HG02588 (cell line): Measurements from ENCODE around the gene CPT1C.
"Not testable (repeated sequence)": the region's sequence is repeated elsewhere in the genome, so short reads cannot be mapped to it uniquely, and the experiment has no call there.

ENCODE experiments used
- ATAC-seq: cut with Tn5 transposase; IDR thresholded peaks from one replicate; pipeline ENCODE4 v1.9.1; 2021; ENCODE audit warnings: mild to moderate bottlenecking, moderate library complexity; ENCODE audit not compliant: unreplicated experiment

Gene CPT1C

GRCh38 chr19:49701271-49701786 lies 10.4 kb downstream of the CPT1C start:
- no peak for ATAC-seq

- ATAC-seq = no peak
Observed at GRCh38 chr19:49704888-49705642, 14.1 kb downstream of the CPT1C start.

- ATAC-seq = no peak
Observed at GRCh38 chr19:49705919-49706318, 15.0 kb downstream of the CPT1C start.

DNA sequence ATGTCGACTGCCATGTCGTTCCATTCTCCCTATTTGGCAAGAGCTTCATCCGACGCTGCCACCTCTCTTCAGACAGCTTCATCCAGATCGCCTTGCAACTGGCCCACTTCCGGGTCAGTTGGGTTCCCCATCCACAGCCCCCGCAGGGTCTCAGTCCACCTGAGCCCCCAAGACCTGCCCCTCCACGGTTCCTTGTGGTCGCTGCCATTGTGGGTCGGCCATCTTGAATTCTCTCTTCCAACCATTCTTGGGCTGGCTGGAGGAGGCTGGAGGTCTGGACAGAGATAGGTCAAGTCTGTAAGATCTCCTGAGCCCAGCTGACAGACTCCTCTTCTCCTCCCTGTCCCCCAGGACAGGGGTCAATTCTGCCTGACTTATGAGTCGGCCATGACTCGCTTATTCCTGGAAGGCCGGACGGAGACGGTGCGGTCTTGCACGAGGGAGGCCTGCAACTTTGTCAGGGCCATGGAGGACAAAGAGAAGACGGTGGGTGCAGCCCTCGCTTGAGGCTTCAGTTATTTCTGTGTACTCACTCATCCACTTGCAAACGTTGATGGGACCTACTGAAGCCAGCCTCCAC lies 19.5 kb downstream of the CPT1C start:
- ATAC-seq = no peak

DNA sequence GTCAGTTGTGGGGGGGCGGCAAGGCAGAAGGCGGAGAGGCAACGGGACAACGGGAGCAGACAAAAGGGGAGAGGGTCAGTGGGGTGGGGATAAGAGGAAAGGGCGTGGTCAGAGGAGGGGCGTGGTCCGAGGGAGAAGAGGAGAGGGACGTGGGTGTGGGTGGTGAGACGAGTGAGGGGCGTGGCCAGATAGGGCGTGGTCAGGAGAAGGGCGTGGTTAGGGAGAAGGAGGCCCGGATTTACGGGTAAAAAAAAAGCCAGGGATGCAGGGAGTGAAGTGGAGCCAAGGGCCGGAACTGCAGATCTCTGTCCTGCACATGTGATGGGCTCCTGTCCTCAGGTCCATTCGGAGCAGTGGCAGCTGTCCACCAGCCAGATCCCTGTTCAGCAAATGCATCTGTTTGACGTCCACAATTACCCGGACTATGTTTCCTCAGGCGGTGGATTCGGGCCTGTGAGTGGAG lies 21.5 kb downstream of the CPT1C start:
- ATAC-seq = no peak

- ATAC-seq = no peak
Observed at GRCh38 chr19:49713236-49713845, 22.4 kb downstream of the CPT1C start.

DNA sequence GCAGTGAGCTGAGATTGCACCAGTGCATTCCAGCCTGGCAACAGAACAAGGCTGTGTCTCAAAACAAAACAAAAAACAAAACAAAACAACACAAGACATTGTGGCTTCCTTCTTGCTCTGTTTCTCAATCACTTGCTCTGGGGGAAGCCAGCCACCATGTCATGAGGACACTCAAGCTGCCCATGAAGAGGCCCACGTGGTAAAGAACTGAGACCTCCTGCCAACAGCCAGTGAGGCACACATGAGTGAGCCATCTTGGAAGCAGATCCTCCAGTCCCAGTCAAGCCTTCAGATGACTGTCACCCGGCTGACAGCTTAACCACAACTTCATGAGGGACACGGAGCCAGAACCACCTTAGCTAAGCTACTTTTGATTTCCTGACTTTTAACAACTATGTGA lies 25.2 kb downstream of the CPT1C start:
- no peak for ATAC-seq

GRCh38 chr19:49718511-49718910 lies 27.6 kb downstream of the CPT1C start:
- ATAC-seq = no peak

- ATAC-seq = no peak
Observed at GRCh38 chr19:49718991-49719390, 28.1 kb downstream of the CPT1C start.

DNA sequence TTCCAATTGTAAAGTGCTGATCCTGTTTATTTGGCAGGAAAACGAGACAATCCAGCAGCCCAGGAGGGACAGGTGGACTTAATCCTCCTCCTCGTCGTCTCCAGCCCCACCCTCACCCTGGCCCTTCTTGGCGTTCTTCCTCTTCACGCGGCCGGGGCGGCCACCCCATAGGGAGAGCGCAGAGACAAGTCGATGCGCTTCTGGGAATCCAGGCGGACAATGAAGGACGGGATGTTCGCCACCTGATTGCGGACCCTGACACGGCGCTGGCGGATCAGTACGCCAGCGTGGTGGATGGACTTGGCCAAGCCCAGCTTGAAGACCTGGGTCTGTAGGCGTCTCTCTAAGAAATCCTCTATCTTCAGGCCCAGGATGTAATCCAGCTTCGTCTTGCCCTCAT lies 28.5 kb downstream of the CPT1C start:
- not testable (repeated sequence) for ATAC-seq

- ATAC-seq = no peak
Observed at GRCh38 chr19:49727217-49728030, 36.5 kb downstream of the CPT1C start.

DNA sequence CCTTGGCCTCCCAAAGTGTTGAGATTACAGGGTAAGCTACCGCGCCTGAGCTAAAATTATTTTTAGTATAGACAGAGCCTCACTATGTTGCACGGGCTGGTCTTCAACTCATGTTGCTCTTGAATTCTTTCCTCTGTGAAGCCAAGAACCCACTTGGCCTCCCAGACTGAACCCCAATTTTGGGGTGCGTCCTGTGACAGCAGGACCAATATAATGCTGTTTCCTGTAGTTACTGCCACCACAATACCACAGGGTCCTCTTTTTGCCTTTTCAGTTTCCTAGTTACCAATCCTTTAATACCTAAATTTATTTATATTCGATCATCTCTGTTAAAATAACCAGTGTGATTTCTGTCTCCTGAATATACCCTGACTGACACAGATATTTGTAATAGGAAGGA lies 39.2 kb downstream of the CPT1C start:
- ATAC-seq = no peak

- no peak for ATAC-seq
Observed at GRCh38 chr19:49738268-49738667, 47.4 kb downstream of the CPT1C start.

DNA sequence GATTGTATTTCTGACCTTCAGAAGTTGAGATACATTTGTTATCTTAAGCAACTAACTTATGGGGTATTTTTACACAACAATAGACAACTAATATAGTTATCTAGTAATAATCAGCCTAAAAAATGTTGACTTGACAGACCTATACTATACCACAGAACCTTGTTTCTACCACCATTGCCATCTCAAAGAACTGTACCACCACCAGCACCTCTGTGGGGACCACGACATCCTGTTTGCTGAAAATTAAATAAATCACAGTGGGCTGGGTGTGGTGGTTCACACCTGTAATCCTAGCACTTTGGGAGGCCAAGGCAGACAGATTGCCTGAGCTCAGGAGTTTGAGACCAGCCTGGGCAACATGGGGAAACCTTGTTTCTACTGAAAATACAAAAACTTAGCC lies 48.2 kb downstream of the CPT1C start:
- no peak for ATAC-seq

DNA sequence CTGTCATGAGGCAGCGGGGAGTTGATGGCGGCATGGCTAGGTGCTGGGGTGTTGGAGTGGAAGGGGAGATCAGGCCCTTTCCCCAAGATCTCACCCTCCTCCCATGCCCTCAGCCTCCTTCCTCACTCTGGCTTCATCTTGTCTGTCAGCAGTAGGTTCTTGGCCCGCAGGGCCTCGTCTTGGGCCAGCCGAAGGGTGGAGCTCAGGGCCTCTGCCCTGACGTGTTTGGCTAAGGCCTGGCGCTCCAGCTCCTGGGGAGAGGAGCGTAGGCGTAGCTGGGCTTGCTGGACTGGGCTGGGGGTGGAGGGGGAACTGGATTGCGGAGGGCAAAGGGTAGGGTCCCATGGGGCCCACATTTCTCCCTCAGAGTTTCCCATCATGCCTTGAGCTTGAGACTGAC lies 49.0 kb downstream of the CPT1C start:
- ATAC-seq = no peak

DNA sequence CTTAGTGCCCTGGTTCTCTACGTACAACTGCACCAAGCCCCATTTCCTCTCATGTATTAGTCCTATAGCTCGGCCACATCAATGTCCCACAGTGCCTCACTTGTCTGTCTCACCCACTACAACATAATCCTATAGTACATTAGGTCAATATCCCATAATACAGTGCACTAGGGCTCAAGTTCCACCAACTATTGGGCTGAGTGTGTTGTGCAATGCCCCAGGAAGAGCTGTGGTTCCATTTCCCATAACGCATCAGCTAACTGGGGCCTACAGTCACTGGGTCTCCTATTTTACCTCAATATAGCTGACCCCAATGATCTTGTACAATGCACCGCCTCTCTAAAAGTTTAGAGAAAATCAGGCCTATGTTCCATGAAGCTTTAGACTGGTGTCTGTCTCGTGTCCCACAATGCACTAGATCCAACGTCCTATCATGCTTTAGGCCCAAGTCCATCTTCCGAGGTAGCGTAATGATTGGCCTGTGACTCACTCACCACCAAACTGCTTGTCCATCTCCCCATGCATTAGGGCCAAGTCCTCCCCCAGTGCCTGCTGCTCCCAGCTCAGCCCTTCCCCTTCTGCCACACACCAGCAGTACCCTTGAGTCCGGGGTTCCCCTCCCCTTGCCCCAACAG lies 50.4 kb downstream of the CPT1C start:
- no peak for ATAC-seq

DNA sequence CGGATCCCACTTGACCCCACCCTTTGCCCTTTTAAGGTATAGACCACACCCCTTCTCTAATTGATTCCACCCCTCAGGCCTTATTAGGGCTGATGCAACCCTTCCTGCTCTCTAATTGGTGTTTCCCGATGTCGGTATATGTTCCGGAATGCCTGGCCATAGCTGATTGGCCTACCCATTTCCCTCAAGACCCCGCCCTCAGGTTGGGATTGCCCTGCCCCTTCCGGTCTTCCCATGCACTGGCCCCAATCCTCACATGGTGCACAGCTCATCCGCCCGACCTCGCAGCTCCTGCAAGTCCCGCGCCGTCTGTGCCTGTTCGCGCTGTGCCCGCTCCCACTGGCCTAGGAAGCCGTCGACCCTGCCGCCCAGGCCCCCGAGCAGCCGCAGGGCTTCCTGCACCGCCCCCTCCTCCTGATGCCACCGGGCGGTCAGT lies 54.0 kb downstream of the CPT1C start:
- no peak for ATAC-seq

GRCh38 chr19:49746206-49746958 lies 55.5 kb downstream of the CPT1C start:
- ATAC-seq = no peak

DNA sequence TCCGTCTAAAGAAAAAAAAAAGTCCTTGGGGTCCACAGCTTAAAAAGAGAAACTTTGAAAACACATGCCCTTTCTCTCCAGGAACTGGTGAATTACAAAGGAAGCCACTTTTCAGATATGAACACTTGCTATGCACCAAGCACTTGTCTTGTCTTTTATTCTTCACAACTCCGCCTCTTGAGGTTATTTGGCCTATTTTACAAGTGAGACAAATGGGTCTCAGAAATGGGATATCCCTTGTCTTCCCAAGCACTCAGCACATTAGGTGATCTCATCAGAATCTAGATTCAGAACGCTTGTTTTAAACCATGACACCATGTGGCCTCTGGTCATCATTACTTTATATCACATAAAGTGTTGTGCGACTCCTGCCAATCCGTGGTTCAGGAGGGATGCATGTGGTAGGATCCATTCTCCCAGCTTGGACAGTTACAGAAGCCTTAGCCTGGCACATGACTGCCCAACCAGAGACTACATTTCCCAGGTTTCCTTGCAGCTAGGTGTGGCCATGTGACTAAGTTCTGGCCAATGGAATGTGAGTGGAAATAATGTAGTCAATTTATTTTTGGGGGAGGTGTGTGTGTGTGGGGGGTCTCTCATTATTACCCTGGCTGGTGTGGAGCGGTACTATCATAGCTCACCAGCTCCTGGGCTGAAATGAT lies 58.3 kb downstream of the CPT1C start:
- ATAC-seq = no peak
